ENCODE measurements around the gene COA3. TPM values are rescaled to one million over a fixed set of nuclear protein-coding genes. Genes with fewer than 3 reads are reported as not detected.

Gene COA3
- total RNA-seq, 1 experiment from 2014 or later, result 74.2 TPM

DNA sequence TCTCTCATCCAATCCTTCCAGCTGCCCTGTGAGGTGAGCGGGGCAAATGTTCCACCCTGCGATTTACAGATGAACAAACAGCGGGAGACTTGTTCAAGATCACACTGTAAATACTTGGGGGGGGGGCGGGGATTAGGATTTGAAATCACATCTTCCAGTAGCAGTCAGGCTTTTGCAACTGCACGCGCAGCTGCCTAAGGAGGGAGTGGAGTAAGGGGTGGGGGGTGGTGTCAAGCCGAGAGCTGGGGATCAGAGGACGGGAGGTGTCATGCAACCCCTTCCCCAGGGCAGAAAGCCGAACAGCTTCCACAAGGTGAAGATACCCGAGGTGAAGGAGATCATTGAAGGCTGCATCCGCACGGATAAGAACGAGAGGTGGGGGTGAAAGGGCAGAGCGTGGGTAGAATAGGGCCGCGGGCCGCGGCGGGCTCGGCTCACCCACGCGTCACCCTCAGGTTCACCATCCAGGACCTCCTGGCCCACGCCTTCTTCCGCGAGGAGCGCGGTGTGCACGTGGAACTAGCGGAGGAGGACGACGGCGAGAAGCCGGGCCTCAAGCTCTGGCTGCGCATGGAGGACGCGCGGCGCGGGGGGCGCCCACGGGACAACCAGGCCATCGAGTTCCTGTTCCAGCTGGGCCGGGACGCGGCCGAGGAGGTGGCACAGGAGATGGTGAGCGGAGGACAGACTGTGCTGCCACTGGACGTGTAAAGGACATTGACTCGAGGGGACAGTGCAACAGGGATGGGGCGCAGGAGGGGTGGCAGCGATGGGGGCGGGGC lies 13.5 kb downstream of the COA3 start:
- TF ChIP-seq, protein P1, sequence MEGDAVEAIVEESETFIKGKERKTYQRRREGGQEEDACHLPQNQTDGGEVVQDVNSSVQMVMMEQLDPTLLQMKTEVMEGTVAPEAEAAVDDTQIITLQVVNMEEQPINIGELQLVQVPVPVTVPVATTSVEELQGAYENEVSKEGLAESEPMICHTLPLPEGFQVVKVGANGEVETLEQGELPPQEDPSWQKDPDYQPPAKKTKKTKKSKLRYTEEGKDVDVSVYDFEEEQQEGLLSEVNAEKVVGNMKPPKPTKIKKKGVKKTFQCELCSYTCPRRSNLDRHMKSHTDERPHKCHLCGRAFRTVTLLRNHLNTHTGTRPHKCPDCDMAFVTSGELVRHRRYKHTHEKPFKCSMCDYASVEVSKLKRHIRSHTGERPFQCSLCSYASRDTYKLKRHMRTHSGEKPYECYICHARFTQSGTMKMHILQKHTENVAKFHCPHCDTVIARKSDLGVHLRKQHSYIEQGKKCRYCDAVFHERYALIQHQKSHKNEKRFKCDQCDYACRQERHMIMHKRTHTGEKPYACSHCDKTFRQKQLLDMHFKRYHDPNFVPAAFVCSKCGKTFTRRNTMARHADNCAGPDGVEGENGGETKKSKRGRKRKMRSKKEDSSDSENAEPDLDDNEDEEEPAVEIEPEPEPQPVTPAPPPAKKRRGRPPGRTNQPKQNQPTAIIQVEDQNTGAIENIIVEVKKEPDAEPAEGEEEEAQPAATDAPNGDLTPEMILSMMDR (conservative IDR thresholded peaks at IDR 0.05), result no peak
- peak; percentile 40 for DNase-seq
- Histone ChIP-seq H3K4ac (ENCODE audit: low read depth, low read length) (no peak overlapping the region), H3K18ac (ENCODE audit: insufficient read length, low read depth, low read length) (no peak overlapping the region), H3K79me2 (ENCODE audit: insufficient read depth, low read length) (no peaks in the 10 kb centered on the region), H2BK20ac (ENCODE audit: low read depth, low read length, poor library complexity, severe bottlenecking) (no peak overlapping the region), H3K23me2 (ENCODE audit: insufficient read length, low read depth, low read length, poor library complexity, severe bottlenecking) (peaks cover 8% of the 10 kb centered on the region), H3K4me2 (ENCODE audit: insufficient read depth, insufficient read length, low read length) (no peak overlapping the region), H2BK120ac (ENCODE audit: low read depth, low read length, poor library complexity, severe bottlenecking) (no peak overlapping the region), H3T11ph (ENCODE audit: low read length) (no peak overlapping the region), H2BK5ac (ENCODE audit: insufficient read length, low read length) (no peak overlapping the region), H2AFZ (ENCODE audit: low read length) (no peak overlapping the region), H3K14ac (ENCODE audit: insufficient read depth, low read length) (no peak overlapping the region), H3K27me3 (ENCODE audit: insufficient read depth, low read length) (peaks cover 10% of the 10 kb centered on the region; the same call in 1 of the 2 replicates), H3K23ac (ENCODE audit: insufficient read length, low read depth, low read length) (no peak overlapping the region), H3K79me1 (ENCODE audit: insufficient read depth, low read depth, low read length, poor library complexity, severe bottlenecking) (no peaks in the 10 kb centered on the region), H4K8ac (replicated peaks; ENCODE audit: insufficient read length, low read depth, low read length) (no peak overlapping the region), H3K9me3 (ENCODE audit: control insufficient read depth, low read depth, low read length) (no peaks in the 10 kb centered on the region), H2BK15ac (ENCODE audit: low read depth, low read length) (no peak overlapping the region), H3K27ac (ENCODE audit: insufficient read length, low read depth, low read length) (no peak overlapping the region), H4K5ac (ENCODE audit: insufficient read length, low read depth, low read length) (no peak overlapping the region), H3K4me1 (ENCODE audit: insufficient read depth, low read length) (no peaks in the 10 kb centered on the region), H3K9ac (ENCODE audit: extremely low read depth, insufficient read length, low read length) (no peak overlapping the region), H3K56ac (ENCODE audit: insufficient read length, low read depth, low read length) (no peak overlapping the region), H4K91ac (ENCODE audit: insufficient read length, low read depth, low read length) (no peak overlapping the region), H2AK5ac (ENCODE audit: insufficient read length, low read length) (no peak overlapping the region), H4K20me1 (ENCODE audit: control insufficient read depth, insufficient read depth, insufficient read length) (no peaks in the 10 kb centered on the region), H2BK12ac (ENCODE audit: insufficient read length, low read depth, low read length) (no peak overlapping the region)
- Mint-ChIP-seq H3K27me3 (ENCODE audit: low read depth) (peaks cover 28% of the 10 kb centered on the region), H3K36me3 (ENCODE audit: insufficient read depth in 1 of 3, low read depth in 3 of 3) (no peaks in the 10 kb centered on the region; a peak in 2 of 7 replicates), H3K9me3 (no peaks in the 10 kb centered on the region), H3K4me3 (no peak overlapping the region), H3K27ac (no peak overlapping the region), H3K4me1 (peaks cover 15 to 17% of the 10 kb centered on the region in 2 experiments)
- no CpG with 5 or more reads among the region's 52 CpGs for WGBS (ENCODE audit: extremely low coverage, insufficient read length, low lambda C conversion rate)

All from H9 (cell line).